HepG2 (cell line): ENCODE measurements around the gene EDC3. TPM values are rescaled to one million over a fixed set of nuclear protein-coding genes. Genes with fewer than 3 reads are reported as not detected.

ENCODE experiments used
- BRD4 ChIP-seq: sonication (generic); formaldehyde crosslinking; IDR thresholded peaks from 2 replicates; pipeline ENCODE4 v1.4.0; 2020; ENCODE audit warnings: missing genetic modification reagents
- IKZF1 ChIP-seq: fragments of 450-650 bp; IDR thresholded peaks from 2 replicates; pipeline ENCODE4 v1.7.1; 2016
- PCBP2 ChIP-seq: fragments of 200-400 bp; formaldehyde crosslinking; optimal IDR thresholded peaks from 2 replicates; pipeline ENCODE3; 2018; ENCODE audit warnings: low read length, low read depth; ENCODE audit not compliant: poor library complexity, severe bottlenecking
- SALL2 ChIP-seq: sonication (generic); formaldehyde crosslinking; IDR thresholded peaks from 2 replicates; pipeline ENCODE4 v1.8.1; 2023; ENCODE audit warnings: mild to moderate bottlenecking, missing genetic modification reagents, inconsistent platforms
- SAP130 ChIP-seq: IDR thresholded peaks from 2 replicates; pipeline ENCODE4 v1.6.1; 2016; ENCODE audit warnings: low read depth
- SRF ChIP-seq: IDR thresholded peaks from 2 replicates; pipeline ENCODE4 v1.6.1; 2011; ENCODE audit warnings: mild to moderate bottlenecking, low read depth, low read length, moderate library complexity
- TOPORS ChIP-seq: sonication (generic); formaldehyde crosslinking; IDR thresholded peaks from 2 replicates; pipeline ENCODE4 v1.8.0; 2023; ENCODE audit warnings: mild to moderate bottlenecking, missing genetic modification reagents
- ZBTB8A ChIP-seq: sonication (generic); formaldehyde crosslinking; IDR thresholded peaks from 2 replicates; pipeline ENCODE4 v1.4.0; 2020; ENCODE audit warnings: mild to moderate bottlenecking, low read depth, missing genetic modification reagents, borderline replicate concordance
- ZNF354B ChIP-seq: sonication (generic); formaldehyde crosslinking; IDR thresholded peaks from 2 replicates; pipeline ENCODE4 v1.8.0; 2022; ENCODE audit warnings: mild to moderate bottlenecking, missing genetic modification reagents
- ZNF414 ChIP-seq: sonication (generic); formaldehyde crosslinking; IDR thresholded peaks from 2 replicates; pipeline ENCODE4 v1.5.0; 2020; ENCODE audit warnings: missing genetic modification reagents
- ZNF652 ChIP-seq: IDR thresholded peaks from 2 replicates; pipeline ENCODE4 v1.6.1; 2016; ENCODE audit warnings: low read depth, borderline replicate concordance
- ZNF792 ChIP-seq: IDR thresholded peaks from 2 replicates; pipeline ENCODE4 v1.6.1; 2016
- polyA plus RNA-seq, 8 experiments: library from polyadenylated mRNA; depleted of rRNA in 3 of 8; stranded (reverse) in 7 of 8; unstranded in 1 of 8; fragments of >200 nt; fragmentation: Illumina TruSeq in 4 of 8; extraction: Trizol in 4 of 8; gene quantifications; 2 replicates each; pipeline versions ENCODE4 v1.2.1 to v1.2.3, GENCODE V29; 2011 to 2016; ENCODE audit warnings: low read depth in 4 of 8, missing spikeins in 1 of 8, mixed read lengths in 1 of 8; ENCODE audit not compliant: insufficient read depth in 1 of 8
- total RNA-seq, 5 experiments: library from RNA; depleted of rRNA; stranded (reverse); fragments of >200 nt; fragmentation: Illumina TruSeq; extraction: Trizol; gene quantifications; 2 replicates each; pipeline ENCODE4 v1.2.3, GENCODE V29; 2016; ENCODE audit warnings: low read depth in 1 of 5
- TF ChIP-seq, protein P1 (sequence below): sonication (generic); formaldehyde crosslinking; IDR thresholded peaks from 2 replicates; pipeline ENCODE4 v1.4.0; 2020; ENCODE audit warnings: missing genetic modification reagents
- TF ChIP-seq, protein P2 (sequence below): sonication (generic); formaldehyde crosslinking; IDR thresholded peaks from 2 replicates; pipeline ENCODE4 v1.9.0; 2022; ENCODE audit warnings: missing genetic modification reagents, mild to moderate bottlenecking, borderline replicate concordance
- TF ChIP-seq, protein P3 (sequence below): sonication (generic); formaldehyde crosslinking; conservative IDR thresholded peaks from 2 replicates; pipeline ENCODE4 v1.4.0; 2020; ENCODE audit warnings: missing genetic modification reagents
- TF ChIP-seq, protein P4 (sequence below): sonication (generic); formaldehyde crosslinking; IDR thresholded peaks from 2 replicates; pipeline ENCODE4 v1.5.1; 2020; ENCODE audit warnings: mild to moderate bottlenecking, moderate library complexity, missing genetic modification reagents
- TF ChIP-seq, protein P5 (sequence below): conservative IDR thresholded peaks from 2 replicates; pipeline ENCODE4 v1.6.1; 2018; ENCODE audit warnings: missing genetic modification reagents

Gene EDC3
- total and polyA plus RNA-seq, 2 of the 13 experiments (the other 11 are each of a cell fraction or from before 2014, with no cell fraction given), result 17.4 to 32.0 TPM

GRCh38 chr15:74615508-74616365 is 80.1 kb downstream of the EDC3 start, which contains the start of gene CLK3 (continued):
- TF ChIP-seq ZNF414 (CRISPR knock-in tag) (peak; percentile 90), ZNF792 (CRISPR knock-in tag) (peak; percentile 57), TOPORS (peak; percentile 71; the same call in 1 of the 2 replicates), SALL2 (CRISPR knock-in tag) (peak; percentile 86), PCBP2 (no peak), ZNF652 (CRISPR knock-in tag) (no peak), ZBTB8A (no peak), SRF (no peak), SAP130 (CRISPR knock-in tag) (peak; percentile 95), ZNF354B (no peak), BRD4 (CRISPR knock-in tag) (no peak; the same call in 1 of the 2 replicates), IKZF1 (no peak)
- TF ChIP-seq, protein P1, sequence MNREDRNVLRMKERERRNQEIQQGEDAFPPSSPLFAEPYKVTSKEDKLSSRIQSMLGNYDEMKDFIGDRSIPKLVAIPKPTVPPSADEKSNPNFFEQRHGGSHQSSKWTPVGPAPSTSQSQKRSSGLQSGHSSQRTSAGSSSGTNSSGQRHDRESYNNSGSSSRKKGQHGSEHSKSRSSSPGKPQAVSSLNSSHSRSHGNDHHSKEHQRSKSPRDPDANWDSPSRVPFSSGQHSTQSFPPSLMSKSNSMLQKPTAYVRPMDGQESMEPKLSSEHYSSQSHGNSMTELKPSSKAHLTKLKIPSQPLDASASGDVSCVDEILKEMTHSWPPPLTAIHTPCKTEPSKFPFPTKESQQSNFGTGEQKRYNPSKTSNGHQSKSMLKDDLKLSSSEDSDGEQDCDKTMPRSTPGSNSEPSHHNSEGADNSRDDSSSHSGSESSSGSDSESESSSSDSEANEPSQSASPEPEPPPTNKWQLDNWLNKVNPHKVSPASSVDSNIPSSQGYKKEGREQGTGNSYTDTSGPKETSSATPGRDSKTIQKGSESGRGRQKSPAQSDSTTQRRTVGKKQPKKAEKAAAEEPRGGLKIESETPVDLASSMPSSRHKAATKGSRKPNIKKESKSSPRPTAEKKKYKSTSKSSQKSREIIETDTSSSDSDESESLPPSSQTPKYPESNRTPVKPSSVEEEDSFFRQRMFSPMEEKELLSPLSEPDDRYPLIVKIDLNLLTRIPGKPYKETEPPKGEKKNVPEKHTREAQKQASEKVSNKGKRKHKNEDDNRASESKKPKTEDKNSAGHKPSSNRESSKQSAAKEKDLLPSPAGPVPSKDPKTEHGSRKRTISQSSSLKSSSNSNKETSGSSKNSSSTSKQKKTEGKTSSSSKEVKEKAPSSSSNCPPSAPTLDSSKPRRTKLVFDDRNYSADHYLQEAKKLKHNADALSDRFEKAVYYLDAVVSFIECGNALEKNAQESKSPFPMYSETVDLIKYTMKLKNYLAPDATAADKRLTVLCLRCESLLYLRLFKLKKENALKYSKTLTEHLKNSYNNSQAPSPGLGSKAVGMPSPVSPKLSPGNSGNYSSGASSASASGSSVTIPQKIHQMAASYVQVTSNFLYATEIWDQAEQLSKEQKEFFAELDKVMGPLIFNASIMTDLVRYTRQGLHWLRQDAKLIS (CRISPR knock-in tag), result no peak; the same call in 1 of the 2 replicates
- TF ChIP-seq, protein P2, sequence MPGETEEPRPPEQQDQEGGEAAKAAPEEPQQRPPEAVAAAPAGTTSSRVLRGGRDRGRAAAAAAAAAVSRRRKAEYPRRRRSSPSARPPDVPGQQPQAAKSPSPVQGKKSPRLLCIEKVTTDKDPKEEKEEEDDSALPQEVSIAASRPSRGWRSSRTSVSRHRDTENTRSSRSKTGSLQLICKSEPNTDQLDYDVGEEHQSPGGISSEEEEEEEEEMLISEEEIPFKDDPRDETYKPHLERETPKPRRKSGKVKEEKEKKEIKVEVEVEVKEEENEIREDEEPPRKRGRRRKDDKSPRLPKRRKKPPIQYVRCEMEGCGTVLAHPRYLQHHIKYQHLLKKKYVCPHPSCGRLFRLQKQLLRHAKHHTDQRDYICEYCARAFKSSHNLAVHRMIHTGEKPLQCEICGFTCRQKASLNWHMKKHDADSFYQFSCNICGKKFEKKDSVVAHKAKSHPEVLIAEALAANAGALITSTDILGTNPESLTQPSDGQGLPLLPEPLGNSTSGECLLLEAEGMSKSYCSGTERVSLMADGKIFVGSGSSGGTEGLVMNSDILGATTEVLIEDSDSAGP (CRISPR knock-in tag), result peak; percentile 66
- TF ChIP-seq, protein P3, sequence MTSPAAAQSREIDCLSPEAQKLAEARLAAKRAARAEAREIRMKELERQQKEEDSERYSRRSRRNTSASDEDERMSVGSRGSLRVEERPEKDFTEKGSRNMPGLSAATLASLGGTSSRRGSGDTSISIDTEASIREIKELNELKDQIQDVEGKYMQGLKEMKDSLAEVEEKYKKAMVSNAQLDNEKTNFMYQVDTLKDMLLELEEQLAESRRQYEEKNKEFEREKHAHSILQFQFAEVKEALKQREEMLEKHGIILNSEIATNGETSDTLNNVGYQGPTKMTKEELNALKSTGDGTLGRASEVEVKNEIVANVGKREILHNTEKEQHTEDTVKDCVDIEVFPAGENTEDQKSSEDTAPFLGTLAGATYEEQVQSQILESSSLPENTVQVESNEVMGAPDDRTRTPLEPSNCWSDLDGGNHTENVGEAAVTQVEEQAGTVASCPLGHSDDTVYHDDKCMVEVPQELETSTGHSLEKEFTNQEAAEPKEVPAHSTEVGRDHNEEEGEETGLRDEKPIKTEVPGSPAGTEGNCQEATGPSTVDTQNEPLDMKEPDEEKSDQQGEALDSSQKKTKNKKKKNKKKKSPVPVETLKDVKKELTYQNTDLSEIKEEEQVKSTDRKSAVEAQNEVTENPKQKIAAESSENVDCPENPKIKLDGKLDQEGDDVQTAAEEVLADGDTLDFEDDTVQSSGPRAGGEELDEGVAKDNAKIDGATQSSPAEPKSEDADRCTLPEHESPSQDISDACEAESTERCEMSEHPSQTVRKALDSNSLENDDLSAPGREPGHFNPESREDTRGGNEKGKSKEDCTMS (CRISPR knock-in tag), result no peak
- TF ChIP-seq, protein P4, sequence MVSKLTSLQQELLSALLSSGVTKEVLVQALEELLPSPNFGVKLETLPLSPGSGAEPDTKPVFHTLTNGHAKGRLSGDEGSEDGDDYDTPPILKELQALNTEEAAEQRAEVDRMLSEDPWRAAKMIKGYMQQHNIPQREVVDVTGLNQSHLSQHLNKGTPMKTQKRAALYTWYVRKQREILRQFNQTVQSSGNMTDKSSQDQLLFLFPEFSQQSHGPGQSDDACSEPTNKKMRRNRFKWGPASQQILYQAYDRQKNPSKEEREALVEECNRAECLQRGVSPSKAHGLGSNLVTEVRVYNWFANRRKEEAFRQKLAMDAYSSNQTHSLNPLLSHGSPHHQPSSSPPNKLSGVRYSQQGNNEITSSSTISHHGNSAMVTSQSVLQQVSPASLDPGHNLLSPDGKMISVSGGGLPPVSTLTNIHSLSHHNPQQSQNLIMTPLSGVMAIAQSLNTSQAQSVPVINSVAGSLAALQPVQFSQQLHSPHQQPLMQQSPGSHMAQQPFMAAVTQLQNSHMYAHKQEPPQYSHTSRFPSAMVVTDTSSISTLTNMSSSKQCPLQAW (CRISPR knock-in tag), result peak; percentile 13; the same call in 1 of the 2 replicates
- TF ChIP-seq, protein P5, sequence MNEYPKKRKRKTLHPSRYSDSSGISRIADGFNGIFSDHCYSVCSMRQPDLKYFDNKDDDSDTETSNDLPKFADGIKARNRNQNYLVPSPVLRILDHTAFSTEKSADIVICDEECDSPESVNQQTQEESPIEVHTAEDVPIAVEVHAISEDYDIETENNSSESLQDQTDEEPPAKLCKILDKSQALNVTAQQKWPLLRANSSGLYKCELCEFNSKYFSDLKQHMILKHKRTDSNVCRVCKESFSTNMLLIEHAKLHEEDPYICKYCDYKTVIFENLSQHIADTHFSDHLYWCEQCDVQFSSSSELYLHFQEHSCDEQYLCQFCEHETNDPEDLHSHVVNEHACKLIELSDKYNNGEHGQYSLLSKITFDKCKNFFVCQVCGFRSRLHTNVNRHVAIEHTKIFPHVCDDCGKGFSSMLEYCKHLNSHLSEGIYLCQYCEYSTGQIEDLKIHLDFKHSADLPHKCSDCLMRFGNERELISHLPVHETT (CRISPR knock-in tag), result peak; percentile 99
